Cerebellar nuclear complex (tissue), 1 donor: ENCODE measurements around the gene CHRNA4.

Experiments used
- DNase-seq, 2 experiments: peaks; one replicate each; lab custom pipeline; 2025; lab: John Stamatoyannopoulos, UW

Gene CHRNA4

DNA sequence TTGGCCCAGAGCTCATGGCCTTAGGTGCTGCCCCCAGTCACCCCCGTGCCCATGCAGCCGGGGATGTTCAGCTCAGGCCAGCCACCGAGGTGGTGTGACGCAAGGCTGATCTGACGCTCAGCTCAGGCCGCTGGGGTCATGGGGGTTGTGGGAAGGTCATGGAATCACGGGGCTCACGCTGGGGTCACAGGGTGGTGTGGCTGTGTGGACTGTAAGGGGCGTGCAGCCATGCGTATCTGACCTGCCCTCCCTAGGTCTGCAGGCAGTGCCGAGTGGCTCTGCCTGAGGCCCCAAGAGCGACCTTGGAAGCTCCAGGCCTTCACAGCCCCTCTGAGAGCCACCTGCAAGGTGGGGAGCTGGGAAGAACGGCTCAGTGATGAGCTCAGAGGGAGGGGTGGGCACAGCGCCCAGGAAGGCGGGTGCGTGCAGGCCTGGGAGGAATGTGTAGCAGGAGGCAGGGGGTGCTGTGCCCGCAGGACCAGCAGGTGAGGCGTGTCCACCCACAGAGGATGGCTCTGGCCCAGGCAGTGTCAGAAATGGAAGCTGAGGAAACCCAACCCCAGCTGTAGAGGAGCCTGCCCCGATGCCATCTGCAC lies 27.8 kb downstream of the CHRNA4 start:
- DNase-seq, result no peak

DNA sequence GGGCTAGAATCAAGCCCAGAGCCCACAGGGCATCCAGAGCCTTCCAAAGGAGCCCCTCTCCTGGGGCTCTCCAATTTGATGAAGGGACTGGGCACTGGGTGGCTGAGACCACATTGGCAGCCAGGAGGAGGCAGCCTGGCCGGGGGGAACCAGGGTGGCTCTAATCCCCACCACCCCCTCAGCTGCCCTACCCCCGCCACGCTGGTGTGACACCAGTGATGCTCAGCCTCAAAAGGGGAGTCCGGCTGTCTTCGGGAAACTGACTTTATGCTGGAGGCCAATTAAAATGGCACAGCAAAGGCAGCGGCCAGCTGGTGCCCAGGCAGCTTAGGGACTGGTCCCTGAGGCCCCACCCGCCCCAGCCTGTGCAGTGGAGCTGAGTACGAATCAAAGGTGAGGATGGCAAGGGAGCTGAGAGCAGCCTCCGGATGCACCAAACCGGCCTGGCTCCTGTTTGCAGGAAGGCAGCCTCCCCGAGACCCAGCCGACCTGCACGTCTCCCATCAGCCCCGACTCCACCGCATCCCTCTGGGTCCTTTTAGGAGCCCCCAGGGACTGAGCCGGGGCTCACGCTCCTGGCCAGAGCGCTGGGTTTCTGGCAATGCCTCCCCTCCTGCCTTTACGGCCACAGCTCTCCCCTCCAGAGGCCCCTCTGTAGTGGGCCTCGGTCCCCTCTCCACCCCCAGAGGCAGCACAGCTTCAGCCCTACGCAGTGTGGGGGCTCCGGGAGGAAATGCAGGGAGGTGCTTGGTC lies 28.5 kb downstream of the CHRNA4 start:
- DNase-seq, result no peak

DNA sequence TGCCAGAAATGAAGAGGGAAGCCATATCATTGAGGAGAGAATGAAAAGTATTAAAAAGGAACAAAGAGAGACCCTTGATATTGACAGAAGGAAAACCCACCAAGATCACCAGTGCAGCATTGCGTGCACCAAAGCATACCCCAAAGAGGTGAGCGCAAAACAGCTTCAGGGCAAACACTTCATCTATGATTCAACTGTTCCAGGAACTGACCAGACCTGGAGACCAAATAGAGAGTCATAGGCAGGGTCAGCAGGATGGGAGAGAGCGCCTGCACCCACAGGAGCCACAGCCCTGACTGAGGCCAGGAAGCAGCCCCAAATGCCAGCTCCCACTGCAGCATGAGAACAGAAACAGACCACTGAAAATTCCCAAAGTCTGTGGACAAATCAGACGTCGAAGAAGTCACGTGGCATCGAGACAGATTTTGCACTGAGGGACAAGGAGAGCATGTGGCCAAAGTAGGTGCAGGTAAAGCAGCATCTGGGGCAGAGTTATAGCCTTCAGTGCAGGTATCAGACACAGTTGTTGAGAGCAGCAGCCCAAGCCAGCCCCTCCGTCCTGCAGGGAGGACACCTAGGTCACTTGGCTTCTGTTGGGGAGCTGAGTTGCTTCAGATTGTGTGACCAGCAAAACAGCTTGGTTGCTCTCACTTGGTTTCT lies 29.3 kb downstream of the CHRNA4 start:
- DNase-seq, result no peak

DNA sequence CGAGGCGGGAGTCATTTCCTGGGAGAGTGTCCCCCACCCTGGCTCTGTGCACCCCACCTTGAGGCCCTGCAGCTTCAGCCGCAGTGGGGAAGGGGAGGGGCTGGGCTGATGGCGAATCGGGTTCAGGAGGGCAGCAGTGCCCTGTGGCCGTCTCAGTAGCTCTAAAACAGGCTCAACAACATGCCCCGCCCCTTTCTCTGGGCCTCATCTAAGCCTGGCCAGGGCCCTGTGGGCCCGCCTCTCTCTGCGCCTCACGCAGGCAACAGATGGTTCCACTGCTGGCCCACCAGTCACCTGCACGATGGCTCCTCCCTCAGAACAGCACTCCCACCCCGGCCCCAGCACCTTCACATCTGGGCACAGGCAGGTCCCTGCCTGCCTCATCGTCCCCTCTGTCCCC lies 30.2 kb downstream of the CHRNA4 start:
- no peak for DNase-seq

DNA sequence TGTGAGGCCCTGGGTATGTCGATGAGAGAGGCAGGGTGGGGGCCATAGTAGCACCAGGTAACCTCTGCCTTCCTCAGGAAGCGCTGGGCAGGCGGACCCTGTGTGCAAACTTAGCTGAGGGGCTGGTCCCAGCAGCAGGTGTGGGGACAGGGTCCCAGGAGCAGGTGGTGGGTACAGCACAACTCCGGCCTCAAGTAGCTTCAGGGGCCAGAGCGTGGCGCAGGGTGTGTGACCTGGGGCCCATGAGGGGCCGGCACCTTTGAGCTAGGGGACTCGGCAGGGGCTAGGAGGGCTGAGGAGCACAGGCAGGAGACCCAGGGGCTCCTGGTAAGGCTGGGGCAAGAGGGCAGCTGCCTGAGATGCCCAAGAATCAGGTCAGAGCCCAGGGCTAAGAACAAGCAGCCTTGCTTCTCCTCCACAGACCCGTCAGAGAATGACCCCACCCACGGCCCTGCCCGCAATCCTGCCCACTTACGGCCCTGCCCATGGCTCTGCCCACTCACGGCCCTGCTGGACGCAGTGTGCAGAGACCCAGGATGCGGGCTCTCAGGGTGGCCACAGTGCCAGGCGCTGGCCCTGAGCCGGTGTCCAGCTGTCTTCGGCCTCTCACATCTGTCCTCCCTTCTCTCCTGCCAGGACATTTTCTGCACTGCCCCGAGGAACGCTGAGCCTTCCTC lies 30.9 kb downstream of the CHRNA4 start:
- no peak for DNase-seq

GRCh38 chr20:63329331-63330083 lies 31.6 kb downstream of the CHRNA4 start:
- no peak for DNase-seq

DNA sequence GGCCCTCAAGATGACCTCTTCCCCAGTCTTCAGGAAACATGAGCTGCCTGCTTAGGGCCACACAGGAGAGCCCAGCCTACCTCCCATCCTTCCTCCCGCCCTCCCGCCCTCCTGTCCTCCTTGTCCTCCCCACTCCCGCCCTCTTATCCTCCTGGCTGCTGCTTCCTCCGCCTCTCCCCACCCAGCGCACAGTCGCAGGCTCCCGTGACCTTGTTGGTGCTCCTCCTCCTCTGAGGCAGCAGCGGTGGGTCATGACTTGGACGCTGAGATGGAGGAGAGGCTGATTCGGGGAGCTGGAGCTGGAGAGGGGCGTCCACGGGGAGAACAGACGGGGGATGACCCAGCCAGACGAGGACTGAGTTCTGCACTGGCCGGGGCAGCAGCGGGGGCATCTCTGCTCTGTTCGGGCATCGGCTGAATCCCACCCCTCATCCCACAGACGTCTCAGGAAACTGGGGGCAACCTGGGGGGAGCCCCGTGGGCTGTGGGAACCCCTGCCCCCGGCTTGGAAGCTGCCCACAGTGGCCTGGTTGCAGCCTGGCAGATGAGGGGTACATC lies 32.4 kb downstream of the CHRNA4 start:
- no peak for DNase-seq

DNA sequence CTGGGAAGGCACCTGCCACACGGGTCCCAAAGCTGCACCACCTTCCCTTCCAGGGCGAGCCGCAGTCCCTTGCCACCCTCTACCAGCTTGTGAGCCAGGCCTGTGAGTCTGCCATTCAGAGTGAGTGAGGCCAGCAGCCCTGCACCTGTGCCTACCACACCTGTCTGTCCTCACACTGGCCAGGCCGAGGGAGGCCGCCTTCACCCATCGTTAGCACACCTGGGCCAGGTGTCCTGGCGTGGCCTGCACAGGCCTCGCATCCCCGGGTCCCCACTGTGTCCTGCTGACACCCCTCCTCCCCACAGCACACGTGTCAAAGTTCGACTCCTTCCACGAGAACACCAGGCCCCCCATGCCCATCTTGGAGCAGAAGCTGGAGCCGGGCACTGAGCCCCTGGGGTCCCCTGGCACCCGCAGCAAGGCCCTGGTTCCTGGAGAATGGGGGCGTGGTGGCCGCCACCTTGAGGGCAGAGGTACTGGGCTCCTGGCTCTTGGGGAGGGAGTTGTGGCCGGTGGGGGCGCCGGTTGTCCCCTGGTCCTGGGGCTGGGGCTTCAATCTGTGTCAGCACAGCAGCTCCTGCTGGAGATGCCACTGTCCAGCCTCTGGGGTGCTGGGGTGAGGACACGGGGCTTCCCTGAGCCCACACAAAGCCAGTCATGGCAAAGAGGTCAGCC lies 33.0 kb downstream of the CHRNA4 start:
- no peak for DNase-seq

GRCh38 chr20:63327231-63327745 lies 33.9 kb downstream of the CHRNA4 start:
- DNase-seq, result no peak

DNA sequence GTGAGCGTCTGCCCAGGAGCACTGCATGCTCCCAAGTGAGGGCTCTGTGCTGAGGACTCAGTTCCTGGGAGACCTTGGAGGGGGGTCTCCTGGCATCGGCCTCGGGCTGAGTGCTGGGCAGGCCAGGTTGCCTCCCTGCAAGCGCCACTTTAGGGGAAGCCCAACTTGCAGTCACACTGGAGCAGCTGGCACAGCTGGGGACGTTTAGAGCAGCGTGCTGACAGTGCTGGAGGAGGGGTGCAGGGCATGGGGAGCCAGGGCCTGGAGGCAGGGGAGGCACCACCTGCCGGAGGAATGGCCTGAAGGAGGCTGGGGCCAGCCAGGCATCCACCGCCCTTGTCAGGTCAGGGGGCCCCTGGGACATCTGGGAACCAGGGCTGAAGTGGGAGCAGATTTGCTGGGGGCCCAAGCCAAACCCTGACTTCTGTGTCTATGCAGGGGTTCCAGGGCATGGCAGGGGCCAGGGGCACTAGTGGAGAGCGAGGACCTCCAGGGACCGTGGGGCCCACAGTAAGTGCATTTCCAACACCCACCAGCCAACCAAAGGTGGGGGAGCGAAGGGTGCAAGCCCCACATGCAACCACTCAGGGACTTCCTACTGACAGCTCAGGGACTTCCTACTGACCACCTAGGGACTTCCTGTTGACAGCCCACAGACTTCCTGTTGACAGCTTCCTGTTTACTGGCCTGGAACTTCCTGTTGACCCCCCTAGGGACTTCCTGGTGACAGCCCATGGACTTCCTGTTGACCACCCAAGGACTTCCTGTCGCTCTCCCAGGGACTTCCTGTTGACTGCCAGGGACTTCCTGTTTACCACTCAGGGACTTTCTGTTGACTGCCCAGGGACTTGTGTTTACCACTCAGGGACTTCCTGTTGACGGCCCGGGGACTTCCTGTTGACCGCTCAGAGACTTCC lies 34.6 kb downstream of the CHRNA4 start:
- no peak for DNase-seq

DNA sequence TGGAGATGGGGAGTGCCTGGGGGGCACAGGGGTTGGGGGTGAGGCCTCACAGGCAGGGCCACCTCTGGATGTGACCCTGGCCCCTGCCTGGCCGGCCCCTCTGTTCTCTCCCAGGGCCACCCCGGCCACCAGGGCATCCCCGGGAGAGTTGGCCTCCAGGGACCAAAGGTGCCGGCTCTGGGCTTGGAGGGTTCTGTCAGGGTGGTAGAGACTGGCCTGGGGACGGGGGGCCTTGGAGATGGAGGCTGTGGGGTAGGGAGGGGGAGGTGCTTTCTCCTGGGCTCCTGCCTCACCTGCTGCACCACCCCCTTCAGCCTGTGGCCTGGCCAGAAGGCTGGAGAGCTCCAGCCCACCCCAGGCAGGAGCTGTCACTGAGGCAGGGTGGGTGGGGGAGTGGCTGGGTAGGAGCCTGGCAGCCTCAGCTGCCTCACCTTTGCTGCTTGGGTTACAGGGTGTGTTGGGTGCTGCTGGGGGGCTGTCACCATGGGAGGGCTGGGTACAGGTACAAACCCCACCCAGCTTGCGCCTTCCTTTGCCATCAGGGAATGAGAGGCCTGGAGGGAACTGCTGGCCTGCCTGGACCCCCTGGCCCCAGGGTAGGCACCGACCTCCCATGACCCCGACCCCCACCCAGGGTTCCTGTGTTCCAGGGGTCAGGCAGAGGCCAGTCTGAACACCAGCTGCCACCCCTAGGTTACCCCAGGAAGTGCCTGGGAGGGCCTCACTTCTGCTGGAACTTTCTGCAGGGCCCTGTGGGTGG lies 35.4 kb downstream of the CHRNA4 start:
- no peak for DNase-seq

GRCh38 chr20:63325021-63325471 lies 36.1 kb downstream of the CHRNA4 start:
- no peak for DNase-seq

DNA sequence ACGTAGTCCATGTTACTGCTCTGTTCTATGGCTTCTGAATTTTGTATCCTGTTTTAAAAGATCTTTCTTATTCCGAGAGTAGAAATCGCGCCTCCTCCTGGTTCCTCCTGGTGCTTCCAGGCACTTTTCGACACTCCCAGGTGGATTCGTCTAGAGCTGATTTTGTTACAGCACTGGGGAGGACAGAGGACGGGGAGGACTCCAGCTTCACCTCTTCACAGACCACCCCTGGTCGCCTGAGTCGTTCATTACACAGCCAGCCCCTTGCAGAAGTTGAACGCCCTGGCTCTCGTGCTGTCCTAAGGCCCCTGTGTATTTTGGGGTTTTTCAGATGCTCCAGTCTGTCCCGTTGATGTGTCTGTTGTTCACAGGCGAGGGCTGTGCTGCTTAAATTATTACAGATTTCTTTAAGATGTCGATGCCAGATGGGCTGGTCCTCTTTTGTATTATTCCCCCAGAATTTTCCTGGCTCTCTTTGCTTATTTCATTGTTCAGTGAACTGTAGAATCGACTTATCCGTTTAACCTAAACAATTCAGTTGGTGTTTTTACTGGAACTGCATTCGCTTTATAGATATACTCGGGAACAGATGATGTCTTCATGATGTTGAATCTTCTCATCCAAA lies 37.7 kb downstream of the CHRNA4 start:
- no peak for DNase-seq

GRCh38 chr20:63322933-63323273 lies 38.2 kb downstream of the CHRNA4 start:
- DNase-seq, result no peak

DNA sequence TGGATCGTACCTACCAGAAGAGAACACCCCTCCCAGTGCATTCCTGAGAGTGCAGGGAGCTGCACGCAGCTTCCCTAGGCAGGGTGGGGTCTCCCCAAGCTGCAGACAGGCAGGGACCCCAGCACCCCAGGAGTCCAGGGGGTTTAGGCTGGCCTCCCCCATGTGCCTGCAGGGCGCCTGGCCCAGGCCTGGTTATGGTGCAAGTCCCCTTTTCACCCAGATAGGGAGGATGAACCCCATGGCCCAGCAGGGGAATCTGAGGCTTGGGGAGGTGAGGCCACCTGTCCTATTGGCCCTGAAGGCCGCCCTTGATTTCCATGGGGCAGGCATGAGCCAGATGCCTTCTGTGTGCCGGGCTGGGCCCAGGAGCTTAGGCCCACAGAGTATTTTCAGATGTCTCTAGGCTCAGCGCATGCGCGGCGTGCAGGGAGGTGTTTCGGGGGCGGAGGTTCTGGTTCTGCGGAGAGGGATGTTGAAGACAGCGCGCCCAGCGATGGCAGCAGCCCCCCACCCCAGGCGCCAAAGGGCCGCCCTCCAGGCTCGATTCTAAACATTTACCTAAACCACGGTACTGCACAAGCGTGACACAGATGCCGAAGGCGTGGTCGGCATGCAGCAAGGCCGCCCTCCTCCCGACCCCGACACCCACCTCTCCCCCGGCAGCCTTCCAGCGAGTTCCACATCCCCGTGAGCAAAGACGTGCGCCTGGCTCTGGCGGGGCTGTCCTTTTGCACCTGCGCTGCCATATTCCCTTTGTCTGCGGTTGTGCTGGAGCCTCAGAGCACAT lies 38.8 kb downstream of the CHRNA4 start:
- no peak for DNase-seq

DNA sequence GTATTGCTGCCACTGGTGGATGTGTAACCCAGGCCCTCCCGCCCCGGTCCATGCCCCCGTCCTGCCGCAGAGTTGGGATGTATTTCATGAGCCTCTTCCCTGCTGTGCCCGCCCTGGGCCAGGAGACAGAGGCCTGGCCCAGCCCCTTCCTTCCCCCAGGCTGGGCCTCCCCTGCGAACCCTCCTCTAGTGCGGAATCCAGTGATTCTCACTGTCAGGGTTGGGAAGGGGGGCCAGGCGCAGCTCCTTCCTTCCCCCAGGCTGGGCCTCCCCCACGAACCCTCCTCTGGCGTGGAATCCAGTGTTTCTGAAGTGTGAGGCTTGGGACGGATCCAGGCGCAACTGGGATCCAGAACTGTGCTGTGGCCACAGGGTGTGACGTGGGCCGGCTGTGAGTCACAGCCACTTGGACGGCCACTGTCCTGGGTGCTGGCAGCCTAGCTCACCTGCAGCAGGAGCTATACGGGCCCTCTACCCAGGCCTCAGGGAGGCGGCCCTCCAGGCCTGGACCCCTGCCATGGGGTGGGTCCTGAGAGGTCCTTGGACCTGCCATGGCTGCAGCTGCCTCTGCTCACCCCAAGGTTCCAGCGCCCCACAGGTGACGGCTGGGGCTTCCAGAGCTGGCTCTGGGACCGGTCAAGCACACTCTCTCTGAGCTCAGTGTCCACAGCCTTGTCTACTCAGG lies 39.9 kb downstream of the CHRNA4 start:
- no peak for DNase-seq

- no peak for DNase-seq
These were observed 40.5 kb downstream of the CHRNA4 start for GRCh38 chr20:63320616-63321147.
